HFF-Myc (cell line): Measurements from ENCODE around the gene MRFAP1L1.

Source experiments
- DNase-seq: peaks from one replicate; pipeline ENCODE4 v3.0.0-alpha.2; 2011; ENCODE audit warnings: low read depth; ENCODE audit errors: extremely low read depth
- H3K4me3 ChIP-seq: replicated peaks from 2 replicates; pipeline ENCODE4 v1.5.1; 2011; ENCODE audit warnings: low read depth, mild to moderate bottlenecking, control low read depth, low read length
- TF ChIP-seq, protein P1 (sequence below): IDR thresholded peaks from 2 replicates; pipeline ENCODE4 v1.5.1; 2012; ENCODE audit warnings: mild to moderate bottlenecking, low read depth, low read length, control low read depth; ENCODE audit errors: missing control alignments

The MRFAP1L1 gene

DNA sequence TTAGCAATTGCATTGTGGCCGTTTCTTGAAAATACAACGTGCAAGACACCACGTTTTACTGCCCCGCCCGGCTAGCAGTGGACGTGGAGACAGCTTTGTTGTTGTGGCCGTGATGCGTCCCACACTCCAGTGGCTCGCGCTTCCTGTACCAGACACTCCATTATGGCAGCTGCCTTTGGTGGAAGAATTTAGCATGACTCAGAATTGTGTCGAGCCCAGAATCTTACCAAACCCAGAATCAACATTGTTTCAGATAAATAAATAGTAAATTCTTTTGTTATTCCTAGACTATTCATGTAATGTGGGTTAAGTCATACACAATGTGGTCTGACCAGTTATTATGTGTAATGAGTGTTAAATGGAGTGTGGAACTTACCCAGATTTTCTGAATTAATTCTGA lies 41.3 kb downstream of the MRFAP1L1 start:
- no peak for DNase-seq
- TF ChIP-seq, protein P1, sequence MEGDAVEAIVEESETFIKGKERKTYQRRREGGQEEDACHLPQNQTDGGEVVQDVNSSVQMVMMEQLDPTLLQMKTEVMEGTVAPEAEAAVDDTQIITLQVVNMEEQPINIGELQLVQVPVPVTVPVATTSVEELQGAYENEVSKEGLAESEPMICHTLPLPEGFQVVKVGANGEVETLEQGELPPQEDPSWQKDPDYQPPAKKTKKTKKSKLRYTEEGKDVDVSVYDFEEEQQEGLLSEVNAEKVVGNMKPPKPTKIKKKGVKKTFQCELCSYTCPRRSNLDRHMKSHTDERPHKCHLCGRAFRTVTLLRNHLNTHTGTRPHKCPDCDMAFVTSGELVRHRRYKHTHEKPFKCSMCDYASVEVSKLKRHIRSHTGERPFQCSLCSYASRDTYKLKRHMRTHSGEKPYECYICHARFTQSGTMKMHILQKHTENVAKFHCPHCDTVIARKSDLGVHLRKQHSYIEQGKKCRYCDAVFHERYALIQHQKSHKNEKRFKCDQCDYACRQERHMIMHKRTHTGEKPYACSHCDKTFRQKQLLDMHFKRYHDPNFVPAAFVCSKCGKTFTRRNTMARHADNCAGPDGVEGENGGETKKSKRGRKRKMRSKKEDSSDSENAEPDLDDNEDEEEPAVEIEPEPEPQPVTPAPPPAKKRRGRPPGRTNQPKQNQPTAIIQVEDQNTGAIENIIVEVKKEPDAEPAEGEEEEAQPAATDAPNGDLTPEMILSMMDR: no peak
- H3K4me3 ChIP-seq: no peak overlapping the region

DNA sequence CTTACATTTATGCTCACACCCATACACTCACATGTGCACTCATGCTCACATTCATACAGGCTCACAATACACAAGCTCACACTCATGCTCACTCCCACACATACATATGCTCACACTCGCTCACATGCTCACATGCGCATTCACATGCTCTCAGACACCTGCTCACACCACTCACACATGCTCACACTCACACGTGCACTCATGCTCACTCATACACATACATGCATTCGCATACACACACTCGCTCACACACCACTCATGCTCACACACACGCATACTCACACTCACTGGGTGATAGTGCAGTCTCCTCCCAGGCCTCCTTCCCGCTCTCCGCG lies 44.4 kb downstream of the MRFAP1L1 start:
- DNase-seq: no peak
- no peak overlapping the region for H3K4me3 ChIP-seq
- TF ChIP-seq, protein P1: no peak

DNA sequence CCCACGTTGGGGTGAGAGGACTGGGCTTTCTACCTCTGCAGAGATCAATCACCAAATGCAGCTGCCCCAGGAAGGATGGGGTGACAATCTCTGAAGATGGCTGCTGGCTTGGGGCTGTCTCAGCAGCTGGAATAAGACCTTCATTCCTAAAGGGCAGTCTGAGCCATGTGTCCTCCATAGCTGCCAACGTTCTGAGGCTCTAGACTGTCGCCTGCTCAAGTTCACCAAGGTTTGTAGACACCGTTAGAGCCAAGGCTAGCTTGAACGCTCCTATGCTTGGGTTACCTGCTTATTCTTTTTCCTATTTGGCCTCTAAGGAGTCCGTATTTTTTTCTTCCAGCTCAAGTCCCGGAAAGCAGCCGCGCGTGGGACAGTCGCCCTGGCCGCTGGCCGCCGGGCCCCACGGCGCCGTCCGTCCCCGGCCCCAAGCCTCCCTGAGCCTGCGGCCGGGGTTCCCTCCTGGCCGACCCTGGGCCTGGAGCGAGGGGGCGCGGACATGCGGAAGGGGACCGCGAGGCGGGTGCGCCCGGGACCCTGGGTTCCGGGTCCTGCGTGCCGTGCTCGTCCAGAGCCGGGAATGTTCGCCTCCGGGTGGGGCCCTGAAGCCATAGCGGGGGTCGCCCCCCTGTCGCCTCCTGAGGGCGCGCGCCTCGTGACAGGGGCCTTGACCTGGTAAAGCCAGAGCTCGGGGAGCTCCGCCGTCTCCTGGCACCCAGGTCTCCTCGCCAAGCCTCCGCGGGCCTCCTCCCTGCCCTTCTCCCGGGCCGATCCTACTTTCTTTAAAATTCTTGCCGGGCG lies 45.9 kb downstream of the MRFAP1L1 start:
- DNase-seq: no peak
- 0 out of 2 replicates have a peak overlapping the region, but pooled peaks have one; percentile 7 for H3K4me3 ChIP-seq
- TF ChIP-seq, protein P1: no peak

DNA sequence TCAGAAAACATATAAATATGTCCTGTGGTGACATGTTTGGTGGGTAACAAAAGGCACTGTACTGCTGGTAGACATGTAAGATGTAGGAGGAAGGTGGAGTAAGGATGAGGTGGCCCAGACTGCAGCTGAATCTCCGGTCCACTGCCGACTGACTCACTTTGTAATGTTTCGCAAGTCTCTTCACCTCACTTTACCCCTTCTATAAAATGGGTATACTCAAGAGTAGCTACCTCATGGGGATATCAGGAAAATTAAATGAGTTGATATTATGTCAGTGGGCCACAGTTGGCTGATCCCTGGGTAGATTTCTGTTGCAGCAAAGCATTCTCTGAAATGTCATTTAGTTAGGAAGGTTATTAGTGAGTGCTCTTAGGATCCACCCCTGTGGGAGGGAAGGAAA lies 47.1 kb downstream of the MRFAP1L1 start:
- DNase-seq: no peak
- no peak overlapping the region for H3K4me3 ChIP-seq
- TF ChIP-seq, protein P1: no peak

DNA sequence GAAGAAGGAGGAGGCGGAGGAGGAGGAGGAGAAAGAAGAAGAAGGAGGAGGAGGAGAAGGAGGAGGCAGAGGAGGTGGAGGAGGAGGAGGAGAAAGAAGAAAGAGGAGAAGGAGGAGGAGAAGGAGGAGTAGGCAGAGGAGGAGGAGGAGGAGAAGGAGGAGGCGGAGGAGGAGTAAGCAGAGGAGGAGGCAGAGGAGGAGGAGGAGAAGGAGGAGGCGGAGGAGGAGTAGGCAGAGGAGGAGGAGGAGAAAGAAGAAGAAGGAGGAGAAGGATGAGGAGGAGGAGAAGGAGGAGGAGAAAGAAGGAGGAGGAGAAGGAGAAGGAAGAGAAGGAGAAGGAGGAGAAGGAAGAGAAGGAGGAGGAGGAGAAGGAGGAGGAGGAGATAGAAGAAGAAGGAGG lies 49.2 kb downstream of the MRFAP1L1 start:
- DNase-seq: no peak
- no peak overlapping the region for H3K4me3 ChIP-seq
- TF ChIP-seq, protein P1: no peak

DNA sequence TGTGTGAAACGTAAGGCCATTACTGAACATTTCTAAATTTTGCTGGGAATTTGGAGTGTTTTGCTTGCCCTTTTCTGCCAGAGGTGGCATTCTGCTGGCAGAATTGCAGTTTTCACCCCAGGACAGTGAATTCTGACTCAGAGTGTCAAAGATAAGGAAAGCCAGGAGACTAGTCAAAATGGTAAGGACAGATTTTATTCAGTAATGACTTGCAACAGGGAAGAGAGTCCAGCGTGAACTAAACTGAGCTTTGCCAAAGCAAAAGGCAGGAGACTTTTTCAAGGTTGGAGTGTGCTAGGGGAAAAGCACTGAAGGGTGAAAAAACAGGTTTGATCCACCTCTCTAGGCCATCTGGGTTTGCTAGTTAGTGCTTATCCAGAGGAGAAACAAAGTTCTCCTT lies 49.8 kb downstream of the MRFAP1L1 start:
- TF ChIP-seq, protein P1: no peak
- H3K4me3 ChIP-seq: no peak overlapping the region
- DNase-seq: no peak
